VCaP (cell line): ENCODE data around the gene CHD8.
"Not testable (repeated sequence)": the region's sequence is repeated elsewhere in the genome, so short reads cannot be mapped to it uniquely, and the experiment has no call there.

ENCODE experiments used
- H3K27ac ChIP-seq: fragments of 450-650 bp; 2 replicates; pipeline ENCODE4 v1.5.1; 2017
- CTCF ChIP-seq: fragments of 450-650 bp; conservative IDR thresholded peaks from 2 replicates; pipeline ENCODE4 v1.5.1; 2017; ENCODE audit warnings: mild to moderate bottlenecking, moderate library complexity

The CHD8 gene

DNA sequence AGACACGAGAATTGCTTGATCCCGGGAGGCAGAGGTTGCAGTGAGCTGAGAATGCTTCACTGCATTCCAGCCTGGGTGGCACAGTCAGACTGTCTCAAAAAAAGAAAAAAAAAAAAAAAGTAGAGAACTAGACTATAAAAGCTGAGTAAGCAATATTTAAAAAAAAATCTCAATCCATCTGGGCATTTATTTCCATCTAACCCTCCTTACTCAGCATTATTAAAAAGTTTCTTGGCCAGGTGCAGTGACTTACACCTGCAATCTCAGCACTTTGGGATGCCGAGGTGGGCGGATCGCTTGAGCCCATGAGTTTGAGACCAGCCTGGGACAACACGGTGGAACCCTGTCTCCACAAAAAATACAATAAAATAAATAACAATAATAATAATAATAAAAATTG is 76.6 kb downstream of the CHD8 start:
- H3K27ac ChIP-seq, result no peak overlapping the region
- no peak for TF ChIP-seq CTCF

- no peak for TF ChIP-seq CTCF
- no peak overlapping the region for H3K27ac ChIP-seq
Observed at GRCh38 chr14:21373980-21374379, 81.9 kb downstream of the CHD8 start.

GRCh38 chr14:21372814-21373213 is 83.1 kb downstream of the CHD8 start:
- not testable (repeated sequence) for H3K27ac ChIP-seq

- no peak overlapping the region for H3K27ac ChIP-seq
- no peak for TF ChIP-seq CTCF
Observed at GRCh38 chr14:21369949-21370679, 85.8 kb downstream of the CHD8 start.

DNA sequence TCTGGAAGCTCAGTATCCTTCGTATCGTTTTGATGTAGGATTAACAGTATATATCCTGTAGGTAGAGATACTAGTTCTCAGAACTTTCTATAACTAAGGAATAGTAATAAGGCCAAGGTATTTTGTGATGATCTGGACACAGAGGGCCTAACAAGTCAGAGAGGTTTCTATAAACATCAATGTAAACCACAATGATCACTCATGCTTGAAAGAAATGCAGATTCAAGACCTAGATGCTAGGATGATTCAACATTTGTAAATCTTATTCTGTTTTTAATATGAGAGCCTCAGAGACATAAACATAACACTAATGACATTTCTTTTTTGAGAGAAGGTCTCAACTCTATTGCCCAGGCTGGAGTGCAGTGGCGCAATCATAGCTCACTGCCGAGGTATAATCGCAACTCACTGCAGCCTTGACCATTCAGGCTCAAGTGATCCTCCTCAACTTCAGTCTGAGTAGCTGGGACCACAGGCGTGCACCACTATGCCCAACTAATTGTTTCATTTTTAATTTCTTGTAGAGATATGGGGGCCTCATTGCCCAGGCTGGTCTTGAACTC is 88.3 kb downstream of the CHD8 start:
- TF ChIP-seq CTCF, result no peak
- H3K27ac ChIP-seq, result no peak overlapping the region

DNA sequence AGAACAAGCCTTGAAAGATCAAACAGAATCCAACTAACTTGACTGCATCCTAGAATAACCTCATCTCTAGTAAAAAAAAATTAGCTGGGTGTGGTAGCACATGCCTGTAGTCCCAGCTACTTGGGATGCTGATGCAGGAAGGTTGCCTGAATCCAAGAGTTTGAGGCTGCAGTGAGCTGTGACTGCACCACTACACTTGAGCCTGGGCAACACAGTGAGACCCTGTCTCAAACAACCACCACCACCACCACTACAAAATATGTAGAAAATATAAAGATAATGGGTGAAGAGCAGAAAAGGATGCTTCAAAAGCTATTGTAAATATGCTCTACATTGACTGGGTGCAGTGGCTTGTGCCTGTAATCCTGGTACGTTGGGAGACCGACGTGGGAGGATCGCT is 99.4 kb downstream of the CHD8 start:
- TF ChIP-seq CTCF, result no peak
- no peak overlapping the region for H3K27ac ChIP-seq

DNA sequence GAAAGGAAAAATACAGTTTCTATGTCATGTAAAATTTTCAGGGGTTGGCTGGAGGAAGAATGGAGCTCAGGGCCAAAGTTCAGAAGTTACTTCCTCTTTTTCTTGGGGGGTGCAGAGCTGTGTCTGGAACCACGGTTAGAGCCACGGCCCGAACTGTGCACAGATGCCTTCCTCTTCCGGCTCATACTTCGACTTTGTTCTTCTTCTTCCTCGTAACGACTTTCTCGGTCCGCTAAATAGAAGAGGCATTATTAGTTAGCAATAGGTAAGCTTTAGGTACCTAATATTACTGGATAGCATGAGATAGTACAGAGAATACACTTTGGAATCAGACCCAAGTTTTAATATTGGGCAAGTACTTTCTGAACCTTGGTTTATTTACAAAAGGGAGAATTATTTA is 103.3 kb downstream of the CHD8 start:
- TF ChIP-seq CTCF, result no peak
- no peak overlapping the region for H3K27ac ChIP-seq

DNA sequence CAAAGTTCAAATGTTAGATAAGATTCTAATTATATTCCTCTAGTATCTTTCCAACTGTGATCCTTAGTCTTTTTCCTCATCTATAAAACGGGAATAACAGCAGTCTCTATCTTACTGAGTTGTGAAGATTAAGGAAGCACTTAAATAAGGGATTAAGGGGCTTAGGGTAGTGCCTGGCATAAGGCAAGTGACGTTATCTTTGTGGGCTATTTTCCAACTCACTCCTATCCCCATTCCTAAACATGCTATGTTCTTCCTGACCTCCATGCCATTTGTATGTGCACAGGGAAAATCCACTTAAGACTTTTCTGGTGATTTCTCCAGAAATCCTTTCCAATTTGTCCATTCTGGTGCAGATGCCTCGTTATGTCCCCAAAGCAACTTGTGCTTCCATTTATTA is 105.4 kb downstream of the CHD8 start:
- no peak overlapping the region for H3K27ac ChIP-seq
- TF ChIP-seq CTCF, result no peak
